ENCODE data around the gene CEP112. TPM values are rescaled to one million over a fixed set of nuclear protein-coding genes. Genes with fewer than 3 reads are reported as not detected.

The CEP112 gene
- total and polyA plus RNA-seq, 10 of the 15 experiments (the other 5 are each of a cell fraction or from before 2014, with no cell fraction given) = 0.11 to 3.8 (median 0.32) TPM; not detected in 1

GRCh38 chr17:65609749-65610148 lies 582.2 kb downstream of the CEP112 start (continued):
- TF ChIP-seq MEF2A (IDR thresholded peaks at IDR 0.05; ENCODE audit: insufficient read depth, low read depth, low read length) (no peak), HDGF (IDR thresholded peaks at IDR 0.05) (no peak), POLR2AphosphoS2 (IDR thresholded peaks at IDR 0.05; ENCODE audit: low read depth, low read length) (no peak), MEF2B (IDR thresholded peaks at IDR 0.05; ENCODE audit: partially characterized antibody, poor library complexity, severe bottlenecking) (no peak)
- TF ChIP-seq, protein P1, sequence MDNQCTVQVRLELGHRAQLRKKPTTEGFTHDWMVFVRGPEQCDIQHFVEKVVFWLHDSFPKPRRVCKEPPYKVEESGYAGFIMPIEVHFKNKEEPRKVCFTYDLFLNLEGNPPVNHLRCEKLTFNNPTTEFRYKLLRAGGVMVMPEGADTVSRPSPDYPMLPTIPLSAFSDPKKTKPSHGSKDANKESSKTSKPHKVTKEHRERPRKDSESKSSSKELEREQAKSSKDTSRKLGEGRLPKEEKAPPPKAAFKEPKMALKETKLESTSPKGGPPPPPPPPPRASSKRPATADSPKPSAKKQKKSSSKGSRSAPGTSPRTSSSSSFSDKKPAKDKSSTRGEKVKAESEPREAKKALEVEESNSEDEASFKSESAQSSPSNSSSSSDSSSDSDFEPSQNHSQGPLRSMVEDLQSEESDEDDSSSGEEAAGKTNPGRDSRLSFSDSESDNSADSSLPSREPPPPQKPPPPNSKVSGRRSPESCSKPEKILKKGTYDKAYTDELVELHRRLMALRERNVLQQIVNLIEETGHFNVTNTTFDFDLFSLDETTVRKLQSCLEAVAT (IDR thresholded peaks at IDR 0.05) = no peak

DNA sequence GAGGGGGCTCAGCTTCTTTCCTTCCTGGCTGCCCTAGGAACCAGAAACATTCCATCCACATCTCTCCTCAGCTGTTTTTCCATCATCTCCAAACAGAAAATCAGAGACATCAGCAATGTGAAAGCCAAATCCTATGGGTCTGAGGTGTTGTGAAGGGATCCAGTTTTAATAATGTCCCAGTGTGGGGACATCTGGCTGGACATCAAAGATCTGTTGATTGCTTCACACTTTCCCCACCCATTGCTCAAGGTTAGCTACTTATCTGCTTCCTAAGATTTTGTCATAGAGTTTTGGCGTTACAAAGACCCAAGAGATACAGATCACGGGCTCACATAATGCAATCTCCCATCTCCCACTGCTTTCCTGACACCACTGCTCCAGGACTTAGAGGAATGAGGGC lies 582.6 kb downstream of the CEP112 start:
- ATAC-seq = no peak
- no TSS peak for BruUV-seq (replicated peaks)
- no peak for TF ChIP-seq JUND (IDR thresholded peaks at IDR 0.05; ENCODE audit: low read depth, low read length)
- TF ChIP-seq KLF5 (IDR thresholded peaks at IDR 0.05; ENCODE audit: partially characterized antibody) = no peak
- TF ChIP-seq, protein P1 (IDR thresholded peaks at IDR 0.05) = no peak
- TF ChIP-seq, protein P2, sequence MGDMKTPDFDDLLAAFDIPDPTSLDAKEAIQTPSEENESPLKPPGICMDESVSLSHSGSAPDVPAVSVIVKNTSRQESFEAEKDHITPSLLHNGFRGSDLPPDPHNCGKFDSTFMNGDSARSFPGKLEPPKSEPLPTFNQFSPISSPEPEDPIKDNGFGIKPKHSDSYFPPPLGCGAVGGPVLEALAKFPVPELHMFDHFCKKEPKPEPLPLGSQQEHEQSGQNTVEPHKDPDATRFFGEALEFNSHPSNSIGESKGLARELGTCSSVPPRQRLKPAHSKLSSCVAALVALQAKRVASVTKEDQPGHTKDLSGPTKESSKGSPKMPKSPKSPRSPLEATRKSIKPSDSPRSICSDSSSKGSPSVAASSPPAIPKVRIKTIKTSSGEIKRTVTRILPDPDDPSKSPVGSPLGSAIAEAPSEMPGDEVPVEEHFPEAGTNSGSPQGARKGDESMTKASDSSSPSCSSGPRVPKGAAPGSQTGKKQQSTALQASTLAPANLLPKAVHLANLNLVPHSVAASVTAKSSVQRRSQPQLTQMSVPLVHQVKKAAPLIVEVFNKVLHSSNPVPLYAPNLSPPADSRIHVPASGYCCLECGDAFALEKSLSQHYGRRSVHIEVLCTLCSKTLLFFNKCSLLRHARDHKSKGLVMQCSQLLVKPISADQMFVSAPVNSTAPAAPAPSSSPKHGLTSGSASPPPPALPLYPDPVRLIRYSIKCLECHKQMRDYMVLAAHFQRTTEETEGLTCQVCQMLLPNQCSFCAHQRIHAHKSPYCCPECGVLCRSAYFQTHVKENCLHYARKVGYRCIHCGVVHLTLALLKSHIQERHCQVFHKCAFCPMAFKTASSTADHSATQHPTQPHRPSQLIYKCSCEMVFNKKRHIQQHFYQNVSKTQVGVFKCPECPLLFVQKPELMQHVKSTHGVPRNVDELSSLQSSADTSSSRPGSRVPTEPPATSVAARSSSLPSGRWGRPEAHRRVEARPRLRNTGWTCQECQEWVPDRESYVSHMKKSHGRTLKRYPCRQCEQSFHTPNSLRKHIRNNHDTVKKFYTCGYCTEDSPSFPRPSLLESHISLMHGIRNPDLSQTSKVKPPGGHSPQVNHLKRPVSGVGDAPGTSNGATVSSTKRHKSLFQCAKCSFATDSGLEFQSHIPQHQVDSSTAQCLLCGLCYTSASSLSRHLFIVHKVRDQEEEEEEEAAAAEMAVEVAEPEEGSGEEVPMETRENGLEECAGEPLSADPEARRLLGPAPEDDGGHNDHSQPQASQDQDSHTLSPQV (IDR thresholded peaks at IDR 0.05) = no peak
- TF ChIP-seq, protein P3, sequence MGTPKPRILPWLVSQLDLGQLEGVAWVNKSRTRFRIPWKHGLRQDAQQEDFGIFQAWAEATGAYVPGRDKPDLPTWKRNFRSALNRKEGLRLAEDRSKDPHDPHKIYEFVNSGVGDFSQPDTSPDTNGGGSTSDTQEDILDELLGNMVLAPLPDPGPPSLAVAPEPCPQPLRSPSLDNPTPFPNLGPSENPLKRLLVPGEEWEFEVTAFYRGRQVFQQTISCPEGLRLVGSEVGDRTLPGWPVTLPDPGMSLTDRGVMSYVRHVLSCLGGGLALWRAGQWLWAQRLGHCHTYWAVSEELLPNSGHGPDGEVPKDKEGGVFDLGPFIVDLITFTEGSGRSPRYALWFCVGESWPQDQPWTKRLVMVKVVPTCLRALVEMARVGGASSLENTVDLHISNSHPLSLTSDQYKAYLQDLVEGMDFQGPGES (IDR thresholded peaks at IDR 0.05) = no peak
- no peak for TF ChIP-seq POU2F2 (IDR thresholded peaks at IDR 0.05; ENCODE audit: borderline replicate concordance, low read depth, low read length)
- TF ChIP-seq SUPT20H (IDR thresholded peaks at IDR 0.05; ENCODE audit: borderline replicate concordance, control insufficient read depth, low read depth, low read length) = no peak

More for the DNA sequence above, 582.6 kb downstream of the CEP112 start:
- intact Hi-C loops (cut with micrococcal nuclease; ENCODE audit: unreplicated experiment) = no loop called here
- H3K9ac ChIP-seq (ENCODE audit: control insufficient read depth, insufficient read depth, low read length) = no peak overlapping the region
- RAD21 ChIA-PET (ENCODE audit: unreplicated experiment) = no interaction called here
- no peaks in the 10 kb centered on the region for H3K79me2 ChIP-seq (ENCODE audit: control insufficient read depth, insufficient read depth, low read length)
- H3K4me3 ChIP-seq = no peak overlapping the region
- POLR2A ChIA-PET = no interaction called here
- CTCF ChIA-PET = interaction anchor here (1.1 to 1.4 kb wide), 2 partner anchors 15 to 185 kb away, joined by 3 to 4 read pairs; no protein-coding TSS in a partner anchor
- H3K27me3 ChIP-seq (replicated peaks in 1 of 2; ENCODE audit: control insufficient read depth in 2 of 2, insufficient read depth in 2 of 2, low read length in 1 of 2) = no peaks in the 10 kb centered on the region; a peak in 1 of 4 replicates
- 0% methylated on average over 2 of the region's 2 CpGs for WGBS (ENCODE audit: insufficient coverage, insufficient replicate concordance, low lambda C conversion rate, missing lambda C conversion rate)
- H3K36me3 ChIP-seq (ENCODE audit: control insufficient read depth in 2 of 2, insufficient read depth in 2 of 2, low read length in 1 of 2) = no peaks in the 10 kb centered on the region
- H3K4me2 ChIP-seq (ENCODE audit: control insufficient read depth, insufficient read depth) = no peak overlapping the region
- no peak for FAIRE-seq
- H3K9me3 ChIP-seq (replicated peaks; ENCODE audit: control insufficient read depth, insufficient read depth, low read length) = no peaks in the 10 kb centered on the region
- no peak overlapping the region for H2AFZ ChIP-seq (ENCODE audit: control insufficient read depth, low read depth, low read length)
- no peak overlapping the region for H3K27ac ChIP-seq (ENCODE audit: control insufficient read depth, insufficient read depth)
- DNase-seq (ENCODE audit: low read depth, low spot score) = no peak
- H4K20me1 ChIP-seq (ENCODE audit: control insufficient read depth, insufficient read depth) = no peaks in the 10 kb centered on the region
- H3K4me1 ChIP-seq (ENCODE audit: control insufficient read depth, insufficient read depth, low read length) = no peaks in the 10 kb centered on the region
- SMC1A ChIA-PET (ENCODE audit: uncharacterized antibody, unreplicated experiment) = no interaction called here
- in situ Hi-C loops (cut with MboI) = no loop called here

Measured in GM12878 (cell line).